ENCODE results near the gene ADIPOQ. TPM values are rescaled to one million over a fixed set of nuclear protein-coding genes. Genes with fewer than 3 reads are reported as not detected.
"Not testable (repeated sequence)": the region's sequence is repeated elsewhere in the genome, so short reads cannot be mapped to it uniquely, and the experiment has no call there.

ADIPOQ gene
- total RNA-seq, 2 experiments from 2014 or later = not detected

DNA sequence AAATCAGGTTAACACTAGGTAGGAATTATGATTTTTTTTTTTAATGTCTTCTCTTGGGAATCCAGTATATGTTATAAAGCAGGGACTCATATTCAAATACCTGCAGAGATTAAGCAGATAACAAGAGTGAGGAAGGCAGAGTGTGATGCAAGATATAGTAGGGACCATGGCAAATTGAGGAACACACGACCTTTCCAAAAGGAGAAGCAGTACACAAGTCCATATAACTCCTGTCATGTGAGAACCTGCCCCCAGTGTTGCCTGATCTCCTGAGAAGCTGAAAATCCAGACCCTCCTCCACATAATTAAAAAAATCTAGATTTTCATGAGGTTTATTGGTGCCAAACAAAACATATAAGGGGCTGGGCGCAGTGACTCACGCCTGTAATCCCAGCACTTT lies 39.8 kb upstream of the ADIPOQ start:
- H3K4me3 ChIP-seq (ENCODE audit: low read length) = no peak overlapping the region
- ChIA-PET POLR2A (interaction anchor here (2.2 kb wide), 1 partner anchor 19 kb away, joined by 12 read pairs; the partner anchor contains the start of gene EIF4A2), CTCF (interaction anchor here (0.9 kb wide), 1 partner anchor 185 kb away, joined by 4 read pairs; no protein-coding TSS in a partner anchor)
- peaks cover 35% of the 10 kb centered on the region for H3K36me3 ChIP-seq (ENCODE audit: insufficient read depth, low read length)
- H3K27ac ChIP-seq (ENCODE audit: low read depth in 1 of 2, low read length in 2 of 2) = no peak overlapping the region
- peak overlapping the region; percentile 43 for H3K4me3 Mint-ChIP-seq
- TF ChIP-seq, protein P1, sequence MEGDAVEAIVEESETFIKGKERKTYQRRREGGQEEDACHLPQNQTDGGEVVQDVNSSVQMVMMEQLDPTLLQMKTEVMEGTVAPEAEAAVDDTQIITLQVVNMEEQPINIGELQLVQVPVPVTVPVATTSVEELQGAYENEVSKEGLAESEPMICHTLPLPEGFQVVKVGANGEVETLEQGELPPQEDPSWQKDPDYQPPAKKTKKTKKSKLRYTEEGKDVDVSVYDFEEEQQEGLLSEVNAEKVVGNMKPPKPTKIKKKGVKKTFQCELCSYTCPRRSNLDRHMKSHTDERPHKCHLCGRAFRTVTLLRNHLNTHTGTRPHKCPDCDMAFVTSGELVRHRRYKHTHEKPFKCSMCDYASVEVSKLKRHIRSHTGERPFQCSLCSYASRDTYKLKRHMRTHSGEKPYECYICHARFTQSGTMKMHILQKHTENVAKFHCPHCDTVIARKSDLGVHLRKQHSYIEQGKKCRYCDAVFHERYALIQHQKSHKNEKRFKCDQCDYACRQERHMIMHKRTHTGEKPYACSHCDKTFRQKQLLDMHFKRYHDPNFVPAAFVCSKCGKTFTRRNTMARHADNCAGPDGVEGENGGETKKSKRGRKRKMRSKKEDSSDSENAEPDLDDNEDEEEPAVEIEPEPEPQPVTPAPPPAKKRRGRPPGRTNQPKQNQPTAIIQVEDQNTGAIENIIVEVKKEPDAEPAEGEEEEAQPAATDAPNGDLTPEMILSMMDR (IDR thresholded peaks at IDR 0.05) = no peak
- peaks cover 46% of the 10 kb centered on the region for H3K36me3 Mint-ChIP-seq (ENCODE audit: low read depth)
- H3K4me1 Mint-ChIP-seq (ENCODE audit: low read depth) = peaks cover 43% of the 10 kb centered on the region
- peaks cover 30% of the 10 kb centered on the region for H3K4me1 ChIP-seq (ENCODE audit: insufficient read depth, low read length)
- no peaks in the 10 kb centered on the region for H3K27me3 ChIP-seq (ENCODE audit: control insufficient read depth in 1 of 2, insufficient read depth in 2 of 2, low read length in 2 of 2)
- H3K9me3 Mint-ChIP-seq = no peaks in the 10 kb centered on the region
- DNase-seq (no peak), ATAC-seq (ENCODE audit: poor library complexity) (no peak)
- intact Hi-C loops (cut with DNase I, micrococcal nuclease) = no loop called here
- H3K9me3 ChIP-seq (ENCODE audit: control insufficient read depth in 1 of 2, insufficient read depth in 1 of 2, low read length in 2 of 2) = no peaks in the 10 kb centered on the region
- no peak overlapping the region for H3K27ac Mint-ChIP-seq
- H3K27me3 Mint-ChIP-seq = no peaks in the 10 kb centered on the region

DNA sequence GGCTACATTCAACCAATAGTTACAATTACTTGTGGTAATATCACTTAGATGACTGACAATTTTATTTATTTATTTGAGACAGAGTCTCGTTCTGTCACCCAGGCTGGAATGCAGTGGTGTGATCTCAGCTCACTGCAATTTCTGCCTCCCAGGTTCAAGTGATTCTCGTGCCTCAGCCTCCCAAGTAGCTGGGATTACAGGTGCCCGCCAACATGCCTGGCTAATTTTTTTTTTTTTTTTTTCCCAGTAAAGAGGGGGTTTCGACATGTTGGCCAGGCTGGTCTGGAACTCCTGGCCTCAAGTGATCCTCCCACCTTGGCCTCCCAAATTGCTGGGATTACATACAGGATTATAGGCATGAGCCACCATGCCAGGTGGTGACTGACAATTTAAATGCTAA lies 39.1 kb upstream of the ADIPOQ start:
- peaks cover 28% of the 10 kb centered on the region for H3K36me3 ChIP-seq (ENCODE audit: insufficient read depth, low read length)
- H3K27ac ChIP-seq (ENCODE audit: low read depth in 1 of 2, low read length in 2 of 2); DNase-seq; H3K4me3 Mint-ChIP-seq; H3K9me3 Mint-ChIP-seq; ATAC-seq (ENCODE audit: poor library complexity); H3K27me3 Mint-ChIP-seq; H3K27me3 ChIP-seq (ENCODE audit: control insufficient read depth in 1 of 2, insufficient read depth in 2 of 2, low read length in 2 of 2); H3K9me3 ChIP-seq (ENCODE audit: control insufficient read depth in 1 of 2, insufficient read depth in 1 of 2, low read length in 2 of 2); CTCF ChIA-PET; H3K4me3 ChIP-seq (ENCODE audit: low read length); H3K27ac Mint-ChIP-seq; intact Hi-C loops (cut with DNase I, micrococcal nuclease): not testable (repeated sequence)
- Mint-ChIP-seq H3K36me3 (ENCODE audit: low read depth) (peaks cover 38% of the 10 kb centered on the region), H3K4me1 (ENCODE audit: low read depth) (peaks cover 40% of the 10 kb centered on the region)
- peaks cover 30% of the 10 kb centered on the region for H3K4me1 ChIP-seq (ENCODE audit: insufficient read depth, low read length)
- POLR2A ChIA-PET = interaction anchor here (2.2 kb wide), 1 partner anchor 20 kb away, joined by 12 read pairs; the partner anchor contains the start of gene EIF4A2

DNA sequence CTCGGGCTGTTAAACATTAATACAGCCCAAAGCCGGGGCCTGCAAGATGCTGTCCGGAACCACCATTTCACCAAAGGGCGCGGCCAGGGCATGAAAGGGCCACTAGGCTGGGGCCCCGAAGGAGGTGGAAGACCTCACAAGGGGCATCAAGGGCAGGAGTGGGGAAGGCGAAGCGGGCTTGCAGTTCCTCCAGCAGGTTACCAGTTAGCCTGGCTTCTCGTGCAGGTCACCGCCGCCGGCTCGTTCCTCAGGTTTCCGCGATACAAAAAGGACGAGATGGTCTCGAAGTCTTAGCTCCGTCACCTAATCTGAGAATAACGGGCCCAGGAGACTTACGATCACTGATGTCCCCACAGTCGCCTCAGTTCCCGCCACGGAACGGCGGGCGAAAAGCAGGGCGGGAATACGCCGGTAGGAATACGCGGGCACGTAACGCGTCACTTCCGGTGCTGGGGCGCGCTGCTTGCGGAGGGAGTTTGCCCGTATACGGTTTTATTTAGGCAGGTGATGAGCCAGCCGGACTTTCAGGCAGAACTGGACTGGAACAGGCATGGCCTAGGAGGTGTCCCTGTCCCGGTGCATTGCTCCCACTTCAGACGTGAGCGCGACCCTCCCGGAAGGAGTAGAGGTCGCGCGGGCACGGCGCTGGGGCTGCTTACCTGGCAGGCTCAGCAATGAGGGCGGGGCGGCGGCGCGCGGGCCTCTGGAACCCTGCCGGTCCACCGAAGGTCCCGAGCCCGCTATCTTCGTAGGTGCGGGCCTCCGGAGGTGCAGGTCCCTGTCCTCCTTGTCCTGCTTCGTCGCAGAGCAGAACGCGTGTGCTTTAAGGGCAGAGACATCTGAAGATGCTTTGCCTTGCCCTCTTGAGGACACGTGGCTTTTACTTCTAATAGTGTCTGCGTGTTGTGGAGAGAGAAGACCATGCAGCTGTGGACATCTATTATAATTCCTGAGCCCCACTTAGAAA lies 36.1 kb upstream of the ADIPOQ start, which contains the start of gene RFC4:
Gene RFC4, minus strand, starts transcription at position 394 of the 967 bp plus-strand sequence. CDS start 1,769 bp downstream, outside the sequence.
- Mint-ChIP-seq H3K27ac (peak within 1 kb of the TSS; percentile 98), H3K4me1 (ENCODE audit: low read depth) (peaks cover 27% of the 10 kb centered on the region), H3K27me3 (no peaks in the 10 kb centered on the region), H3K36me3 (ENCODE audit: low read depth) (peaks cover 16% of the 10 kb centered on the region), H3K4me3 (peak within 1 kb of the TSS; percentile 98), H3K9me3 (no peaks in the 10 kb centered on the region)
- POLR2A ChIA-PET = interaction anchor here (0.8 to 5.4 kb wide), 7 partner anchors 15 to 266 kb away, joined by 3 to 112 read pairs (median 5); partner anchors contain the start of genes DNAJB11 and EIF4A2
- Histone ChIP-seq H3K9me3 (ENCODE audit: control insufficient read depth in 1 of 2, insufficient read depth in 1 of 2, low read length in 2 of 2) (no peaks in the 10 kb centered on the region), H3K27me3 (ENCODE audit: control insufficient read depth in 1 of 2, insufficient read depth in 2 of 2, low read length in 2 of 2) (no peaks in the 10 kb centered on the region), H3K36me3 (ENCODE audit: insufficient read depth, low read length) (peaks cover 11% of the 10 kb centered on the region), H3K4me3 (ENCODE audit: low read length) (peak within 1 kb of the TSS; percentile 83), H3K4me1 (ENCODE audit: insufficient read depth, low read length) (peaks cover 25% of the 10 kb centered on the region), H3K27ac (ENCODE audit: low read depth in 1 of 2, low read length in 2 of 2) (peak within 1 kb of the TSS; percentile 73 to 92)
- TF ChIP-seq, protein P1 (IDR thresholded peaks at IDR 0.05) = no peak
- DNase-seq (peak; percentile 67 to 90 (median 82)), ATAC-seq (ENCODE audit: poor library complexity) (peak; percentile 88)
- CTCF ChIA-PET = interaction anchor here (1.1 to 1.6 kb wide), 5 partner anchors 15 to 191 kb away, joined by 4 to 6 read pairs (median 4); partner anchors contain the start of gene EIF4A2
- intact Hi-C loops (cut with DNase I, micrococcal nuclease) = loop anchor here (1.0 to 5.0 kb wide), 4 partner anchors 20 to 234 kb away; partner anchors contain the start of gene DNAJB11 (in 2 of the 2)

All from CD4-positive, alpha-beta T cell (primary cell).